ENCODE data around the gene CNTNAP5. TPM values are rescaled to one million over a fixed set of nuclear protein-coding genes. Genes with fewer than 3 reads are reported as not detected.

Gene CNTNAP5
- total and polyA plus RNA-seq, 2 of the 8 experiments (the other 6 are each of a cell fraction or from before 2014, with no cell fraction given) = 0.11 to 0.76 TPM

GRCh38 chr2:124547700-124548099 is 522.6 kb downstream of the CNTNAP5 start:
- H2BK12ac ChIP-seq (ENCODE audit: low read depth, low read length) = no peak overlapping the region
- H3K23me2 ChIP-seq (ENCODE audit: low read depth, low read length) = no peaks in the 10 kb centered on the region
- H3K9me3 ChIP-seq (ENCODE audit: insufficient read depth in 2 of 2, low read depth in 1 of 2, low read length in 1 of 2) = no peaks in the 10 kb centered on the region
- peaks cover 0 to 1% (median 0%) of the 10 kb centered on the region in 4 experiments; a peak in 1 of 7 replicates for H3K27me3 ChIP-seq (replicated peaks in 1 of 4; ENCODE audit: control insufficient read depth in 3 of 4, extremely low read depth in 1 of 4, insufficient read depth in 3 of 4, low read length in 3 of 4)
- H3K4me1 ChIP-seq (replicated peaks in 1 of 4; ENCODE audit: control insufficient read depth in 3 of 4, insufficient read depth in 4 of 4, low read length in 3 of 4) = peaks cover 0 to 8% (median 3%) of the 10 kb centered on the region in 4 experiments; a peak in 3 of 7 replicates
- H4K8ac ChIP-seq (ENCODE audit: extremely low read depth, insufficient read depth, low read length) = no peak overlapping the region; the same call in 1 of the 2 replicates
- H3K79me1 ChIP-seq (ENCODE audit: low read depth, low read length) = no peaks in the 10 kb centered on the region
- H4K20me1 ChIP-seq (replicated peaks in 1 of 2; ENCODE audit: control insufficient read depth in 1 of 2, insufficient read depth in 2 of 2, low read length in 2 of 2) = no peaks in the 10 kb centered on the region
- H3K18ac ChIP-seq (ENCODE audit: extremely low read depth, low read length) = no peak overlapping the region
- no peak overlapping the region for H2AFZ ChIP-seq (ENCODE audit: low read length)
- no peak for FAIRE-seq
- no peak overlapping the region for H3K9ac ChIP-seq (replicated peaks in 1 of 4; ENCODE audit: extremely low read depth in 1 of 4, low read depth in 3 of 4, low read length in 3 of 4)
- no peak overlapping the region for H3K27ac ChIP-seq (ENCODE audit: low read depth, low read length)
- ChIA-PET CTCF (ENCODE audit: partially characterized antibody) (interaction anchor here (1.0 kb wide), 1 partner anchor 14 kb away, joined by 3 read pairs; no protein-coding TSS in a partner anchor), POLR2A (ENCODE audit: partially characterized antibody) (no interaction called here)
- WGBS, 2 experiments (ENCODE audit: extremely low coverage in 1 of 2, insufficient coverage in 1 of 2, insufficient read length in 1 of 2, insufficient replicate concordance in 2 of 2, low coverage in 1 of 2, low lambda C conversion rate in 2 of 2, missing lambda C conversion rate in 1 of 2) = 73% methylated on average over 3 of the region's 3 CpGs; no CpG with 5 or more reads in 1 of the 2 experiments
- H3K79me2 ChIP-seq (ENCODE audit: control insufficient read depth in 1 of 2, insufficient read depth in 2 of 2, low read length in 2 of 2) = no peaks in the 10 kb centered on the region
- H2BK120ac ChIP-seq (replicated peaks; ENCODE audit: low read depth, low read length) = no peak overlapping the region
- no peak overlapping the region for H3K4me2 ChIP-seq (ENCODE audit: insufficient read depth in 1 of 2, low read depth in 2 of 2, low read length in 2 of 2)
- H3K4ac ChIP-seq (replicated peaks; ENCODE audit: insufficient read length, low read depth, low read length) = no peak overlapping the region
- H3K36me3 ChIP-seq (ENCODE audit: control insufficient read depth in 2 of 4, insufficient read depth in 4 of 4, low read length in 3 of 4) = no peaks in the 10 kb centered on the region
- H4K5ac ChIP-seq (ENCODE audit: insufficient read length, low read depth, low read length) = no peak overlapping the region
- H4K91ac ChIP-seq (replicated peaks; ENCODE audit: insufficient read length, low read length) = no peak overlapping the region
- H2BK20ac ChIP-seq (ENCODE audit: low read length) = no peak overlapping the region
- no peak overlapping the region for H3K56ac ChIP-seq (replicated peaks; ENCODE audit: insufficient read length, low read depth, low read length)
- H2AK5ac ChIP-seq (ENCODE audit: low read depth, low read length) = no peak overlapping the region
- no peak overlapping the region for H3K23ac ChIP-seq (ENCODE audit: insufficient read length)
- no peak overlapping the region for H2BK15ac ChIP-seq (ENCODE audit: low read length)
- DNase-seq (ENCODE audit: low read depth in 1 of 2, low spot score in 2 of 2) = no peak
- H3K4me3 ChIP-seq (ENCODE audit: extremely low read depth in 1 of 4, insufficient read depth in 2 of 4, low read depth in 3 of 4, low read length in 4 of 4) = no peak overlapping the region
- H2BK5ac ChIP-seq (ENCODE audit: low read depth, low read length) = no peak overlapping the region
- H3K14ac ChIP-seq (ENCODE audit: insufficient read length) = no peak overlapping the region
- TF ChIP-seq BCL11A (IDR thresholded peaks at IDR 0.05; ENCODE audit: low read depth in 2 of 2, low read length in 2 of 2) (no peak), CHD2 (IDR thresholded peaks at IDR 0.05; ENCODE audit: low read length) (no peak), HDAC6 (IDR thresholded peaks at IDR 0.05; ENCODE audit: low read depth, low read length) (no peak), RAD21 (IDR thresholded peaks at IDR 0.05 in 1 of 2, conservative IDR thresholded peaks at IDR 0.05 in 1 of 2; ENCODE audit: low read depth in 2 of 2, low read length in 2 of 2) (no peak), RBBP5 (IDR thresholded peaks at IDR 0.05; ENCODE audit: borderline replicate concordance, low read depth, low read length) (no peak), CBX8 (IDR thresholded peaks at IDR 0.05; ENCODE audit: borderline replicate concordance, low read depth, low read length) (no peak), SIX5 (IDR thresholded peaks at IDR 0.05; ENCODE audit: low read depth, low read length) (no peak), CEBPB (IDR thresholded peaks at IDR 0.05; ENCODE audit: low read depth, low read length) (no peak), YY1 (IDR thresholded peaks at IDR 0.05; ENCODE audit: low read depth, low read length) (no peak), ATF2 (IDR thresholded peaks at IDR 0.05; ENCODE audit: low read length) (no peak), ZNF274 (IDR thresholded peaks at IDR 0.05; ENCODE audit: borderline replicate concordance, extremely low read depth, low read length) (no peak), POLR2AphosphoS5 (IDR thresholded peaks at IDR 0.05; ENCODE audit: low read depth, low read length) (no peak), SIRT6 (IDR thresholded peaks at IDR 0.05; ENCODE audit: low read length) (no peak)

Data from H1 (cell line).